WTC11 (cell line): ENCODE results near the gene ARSK. TPM values are rescaled to one million over a fixed set of nuclear protein-coding genes. Genes with fewer than 3 reads are reported as not detected.
"Not testable (repeated sequence)": the region's sequence is repeated elsewhere in the genome, so short reads cannot be mapped to it uniquely, and the experiment has no call there.

Experiments
- ATAC-seq: fragments of 200-7000 bp; cut with Tn5 transposase; 2 replicates; pipeline ENCODE4 v1.10.0; 2021; ENCODE audit warnings: mild to moderate bottlenecking, moderate library complexity
- CTCF ChIA-PET: fragments of 300-600 bp; sonication (Branson Sonifier 250); formaldehyde crosslinking; loops from one replicate; lab custom pipeline; 2021; ENCODE audit warnings: antibody characterized with exemption; lab: Charles Lee
- POLR2A ChIA-PET: fragments of 350-600 bp; sonication (Branson Sonifier 250); formaldehyde crosslinking; loops from one replicate; lab custom pipeline; 2021; ENCODE audit warnings: antibody characterized with exemption; lab: Charles Lee
- DNase-seq: peaks from one replicate; pipeline ENCODE4 v3.0.0; 2021; ENCODE audit warnings: low spot score
- H3K27ac Mint-ChIP-seq: 2 replicates; pipeline ENCODE4 v1.8.0; 2021; ENCODE audit warnings: mixed read lengths
- H3K27me3 Mint-ChIP-seq: 2 replicates; pipeline ENCODE4 v1.8.0; 2021; ENCODE audit warnings: low read depth, mild to moderate bottlenecking, moderate library complexity, mixed read lengths
- H3K36me3 Mint-ChIP-seq: 2 replicates; pipeline ENCODE4 v1.8.0; 2021; ENCODE audit warnings: mixed read lengths
- H3K4me1 Mint-ChIP-seq: 2 replicates; pipeline ENCODE4 v1.8.0; 2022; ENCODE audit warnings: mixed read lengths
- H3K4me3 Mint-ChIP-seq: 2 replicates; pipeline ENCODE4 v1.8.0; 2021; ENCODE audit warnings: mild to moderate bottlenecking, moderate library complexity, mixed read lengths
- H3K9me3 Mint-ChIP-seq: 2 replicates; pipeline ENCODE4 v1.8.0; 2021; ENCODE audit warnings: mixed read lengths
- AFF4 ChIP-seq: sonication (generic); formaldehyde crosslinking; IDR thresholded peaks from 2 replicates; pipeline ENCODE4 v1.8.1; 2023; ENCODE audit warnings: mild to moderate bottlenecking, missing genetic modification reagents, borderline replicate concordance
- ARID4B ChIP-seq: sonication (generic); formaldehyde crosslinking; IDR thresholded peaks from 2 replicates; pipeline ENCODE4 v1.8.0; 2023; ENCODE audit warnings: missing genetic modification reagents, mild to moderate bottlenecking, borderline replicate concordance
- CREB1 ChIP-seq: sonication (generic); formaldehyde crosslinking; IDR thresholded peaks from 2 replicates; pipeline ENCODE4 v1.8.0; 2023; ENCODE audit warnings: mild to moderate bottlenecking, missing genetic modification reagents
- HMGA2 ChIP-seq: fragments of 250-450 bp; sonication (Bioruptor Pico); IDR thresholded peaks from 2 replicates; pipeline ENCODE4 v1.4.0; 2021; ENCODE audit warnings: mild to moderate bottlenecking, moderate library complexity
- PREB ChIP-seq: sonication (generic); formaldehyde crosslinking; IDR thresholded peaks from 2 replicates; pipeline ENCODE4 v1.8.1; 2022; ENCODE audit warnings: mild to moderate bottlenecking, missing genetic modification reagents, moderate library complexity, borderline replicate concordance
- TEAD4 ChIP-seq: sonication (generic); formaldehyde crosslinking; IDR thresholded peaks from 2 replicates; pipeline ENCODE4 v1.8.0; 2022; ENCODE audit warnings: mild to moderate bottlenecking, missing genetic modification reagents
- USF1 ChIP-seq: sonication (generic); formaldehyde crosslinking; IDR thresholded peaks from 2 replicates; pipeline ENCODE4 v1.8.0; 2022; ENCODE audit warnings: mild to moderate bottlenecking, missing genetic modification reagents
- ZNF425 ChIP-seq: fragments of 250-450 bp; sonication (Bioruptor Pico); conservative IDR thresholded peaks from 2 replicates; pipeline ENCODE4 v1.9.0; 2021; ENCODE audit warnings: mild to moderate bottlenecking
- ZSCAN18 ChIP-seq: fragments of 250-450 bp; sonication (Bioruptor Pico); IDR thresholded peaks from 2 replicates; pipeline ENCODE4 v2.1.2; 2022; ENCODE audit warnings: mild to moderate bottlenecking, moderate library complexity
- total RNA-seq: library from RNA; stranded (reverse); gene quantifications from 3 replicates; pipeline ENCODE4 v1.2.3, GENCODE V29; 2021

The ARSK gene
- total RNA-seq, 1 experiment from 2014 or later = 15.1 TPM

- POLR2A ChIA-PET = no interaction called here
These were observed 89.6 kb downstream of the ARSK start for GRCh38 chr5:95644351-95645042.

GRCh38 chr5:95646226-95646568 is 91.3 kb downstream of the ARSK start:
- H3K27me3 Mint-ChIP-seq, ATAC-seq, H3K9me3 Mint-ChIP-seq, H3K4me1 Mint-ChIP-seq, DNase-seq, H3K36me3 Mint-ChIP-seq: not testable (repeated sequence)
- peak overlapping the region; percentile 57; the same call in 1 of the 2 replicates for H3K27ac Mint-ChIP-seq
- peak overlapping the region; percentile 71 for H3K4me3 Mint-ChIP-seq
- POLR2A ChIA-PET = interaction anchor here (0.6 to 1.3 kb wide), 6 partner anchors 64 to 362 kb away, joined by 3 to 8 read pairs (median 4); partner anchors contain the start of genes ARSK, RHOBTB3 and SKIC3
- CTCF ChIA-PET = interaction anchor here (0.9 to 4.1 kb wide), 11 partner anchors 12 to 361 kb away, joined by 3 to 24 read pairs (median 3); partner anchors contain the start of gene MCTP1

More at GRCh38 chr5:95644351-95645042, 89.6 kb downstream of the ARSK start:
- ATAC-seq = peak; percentile 15
- Mint-ChIP-seq H3K27ac (no peak overlapping the region), H3K27me3 (no peaks in the 10 kb centered on the region), H3K9me3 (peaks cover 7% of the 10 kb centered on the region), H3K4me1 (0 out of 2 replicates have a peak, but pooled peaks cover 7% of the 10 kb centered on the region), H3K36me3 (no peaks in the 10 kb centered on the region; the same call in 1 of the 2 replicates), H3K4me3 (no peak overlapping the region)
- DNase-seq = peak; percentile 42
- TF ChIP-seq HMGA2 (CRISPR knock-in tag) = no peak
- no peak for TF ChIP-seq ZNF425 (CRISPR knock-in tag)
- no peak for TF ChIP-seq ZSCAN18 (CRISPR knock-in tag)
- TF ChIP-seq TEAD4 = no peak
- no peak for TF ChIP-seq PREB (CRISPR knock-in tag)
- TF ChIP-seq CREB1 = no peak
- CTCF ChIA-PET = interaction anchor here (0.7 to 4.1 kb wide), 4 partner anchors 9 to 1428 kb away, joined by 3 to 24 read pairs (median 4); no protein-coding TSS in a partner anchor

GRCh38 chr5:95646569-95647431 is 91.9 kb downstream of the ARSK start, which contains the start of gene RFESD:
TSS of gene RFESD (plus strand) at chr5:95646777. CDS start at chr5:95652272, 5,495 bp downstream.
- no peaks in the 10 kb centered on the region; the same call in 1 of the 2 replicates for H3K36me3 Mint-ChIP-seq
- H3K9me3 Mint-ChIP-seq = peaks cover 7% of the 10 kb centered on the region
- ATAC-seq = peak; percentile 94
- H3K4me3 Mint-ChIP-seq = peak within 1 kb of the TSS; percentile 71
- peak; percentile 97 for DNase-seq
- H3K27ac Mint-ChIP-seq = peak within 1 kb of the TSS; percentile 57; the same call in 1 of the 2 replicates
- 0 out of 2 replicates have a peak, but pooled peaks cover 7% of the 10 kb centered on the region for H3K4me1 Mint-ChIP-seq
- CTCF ChIA-PET = interaction anchor here (0.6 to 4.1 kb wide), 14 partner anchors 13 to 362 kb away, joined by 3 to 24 read pairs (median 3); partner anchors contain the start of gene MCTP1
- no peaks in the 10 kb centered on the region for H3K27me3 Mint-ChIP-seq
- POLR2A ChIA-PET = interaction anchor here (0.6 to 1.3 kb wide), 7 partner anchors 63 to 363 kb away, joined by 3 to 8 read pairs (median 3); partner anchors contain the start of genes ARSK, RHOBTB3 and SKIC3
- TF ChIP-seq AFF4 (CRISPR knock-in tag) = no peak
- TF ChIP-seq ARID4B (CRISPR knock-in tag) = peak; percentile 45; the same call in 1 of the 2 replicates
- TF ChIP-seq USF1 (CRISPR knock-in tag) = peak; percentile 97
- TF ChIP-seq ZNF425 (CRISPR knock-in tag) = no peak
